Activated CD8-positive, alpha-beta memory T cell treated with anti-CD3 and anti-CD28 coated beads, Interleukin-2, amount 50 U/mL, for 24 hours (primary cell): ENCODE results near the gene RAP2A.
A peak's percentile ranks its signal among the peaks of the same experiment; 100 is the strongest.

Experiments
- DNase-seq: peaks from one replicate; pipeline ENCODE4 v3.0.0-alpha.2; 2020; ENCODE audit errors: extremely low read depth

The RAP2A gene

GRCh38 chr13:97422118-97423054 is 11.6 kb upstream of the RAP2A start:
- no peak for DNase-seq

GRCh38 chr13:97423300-97424045 is 10.5 kb upstream of the RAP2A start:
- DNase-seq: no peak

- DNase-seq: no peak
Observed at GRCh38 chr13:97425590-97425989, 8.4 kb upstream of the RAP2A start.

- DNase-seq: no peak
Observed at GRCh38 chr13:97426695-97427094, 7.3 kb upstream of the RAP2A start.

GRCh38 chr13:97429681-97430081 is 4.3 kb upstream of the RAP2A start:
- no peak for DNase-seq

- DNase-seq: no peak
Observed at GRCh38 chr13:97430296-97430695, 3.7 kb upstream of the RAP2A start.

- DNase-seq: no peak
Observed at GRCh38 chr13:97431171-97431764, 2.7 kb upstream of the RAP2A start.

GRCh38 chr13:97432232-97432916 is 1.6 kb upstream of the RAP2A start:
- DNase-seq: no peak

- peak; percentile 97 for DNase-seq
Observed at GRCh38 chr13:97432917-97433726, 847 bp upstream of the RAP2A start.

- no peak for DNase-seq
Observed at GRCh38 chr13:97434397-97435201, 630 bp downstream of the RAP2A start.

- DNase-seq: no peak
Observed at GRCh38 chr13:97435323-97435722, 1.4 kb downstream of the RAP2A start.

GRCh38 chr13:97435794-97436193 is 1.8 kb downstream of the RAP2A start:
- DNase-seq: no peak

GRCh38 chr13:97436845-97437244 is 2.9 kb downstream of the RAP2A start:
- no peak for DNase-seq

GRCh38 chr13:97437729-97438128 is 3.8 kb downstream of the RAP2A start:
- no peak for DNase-seq

GRCh38 chr13:97438856-97439595 is 5.1 kb downstream of the RAP2A start:
- no peak for DNase-seq

GRCh38 chr13:97440598-97441170 is 6.7 kb downstream of the RAP2A start:
- no peak for DNase-seq

GRCh38 chr13:97441368-97441767 is 7.4 kb downstream of the RAP2A start:
- DNase-seq: no peak

- no peak for DNase-seq
Observed at GRCh38 chr13:97445522-97446187, 11.7 kb downstream of the RAP2A start.

GRCh38 chr13:97446448-97446847 is 12.5 kb downstream of the RAP2A start:
- DNase-seq: no peak
